HS-27A (cell line): ENCODE results near the gene BAIAP3.

Experiments used
- DNase-seq: peaks from one replicate; pipeline ENCODE4 v3.0.0-alpha.2; 2012; ENCODE audit warnings: low read depth, missing footprints

BAIAP3 gene

GRCh38 chr16:1371054-1371978, 37.9 kb downstream of the BAIAP3 start:
- no peak for DNase-seq

GRCh38 chr16:1372292-1372950, 39.0 kb downstream of the BAIAP3 start:
- no peak for DNase-seq

- no peak for DNase-seq
These were observed 41.2 kb downstream of the BAIAP3 start for GRCh38 chr16:1374418-1375297.

- no peak for DNase-seq
These were observed 41.8 kb downstream of the BAIAP3 start for GRCh38 chr16:1375298-1375640.

- DNase-seq, result no peak
These were observed 42.4 kb downstream of the BAIAP3 start for GRCh38 chr16:1375741-1376410.

GRCh38 chr16:1377406-1378010, 44.1 kb downstream of the BAIAP3 start:
- no peak for DNase-seq

GRCh38 chr16:1378087-1378803, 44.8 kb downstream of the BAIAP3 start:
- DNase-seq, result no peak

- DNase-seq, result no peak
These were observed 45.4 kb downstream of the BAIAP3 start for GRCh38 chr16:1378804-1379303.

GRCh38 chr16:1379304-1380076, 46.0 kb downstream of the BAIAP3 start:
- DNase-seq, result no peak

- no peak for DNase-seq
These were observed 46.8 kb downstream of the BAIAP3 start for GRCh38 chr16:1380195-1380594.

- DNase-seq, result no peak
These were observed 48.4 kb downstream of the BAIAP3 start for GRCh38 chr16:1381612-1382406.

GRCh38 chr16:1383556-1383955, 50.1 kb downstream of the BAIAP3 start:
- DNase-seq, result no peak

- DNase-seq, result no peak
These were observed 51.8 kb downstream of the BAIAP3 start for GRCh38 chr16:1385232-1385631.

GRCh38 chr16:1387331-1387730, 53.9 kb downstream of the BAIAP3 start:
- no peak for DNase-seq

- DNase-seq, result no peak
These were observed 56.3 kb downstream of the BAIAP3 start for GRCh38 chr16:1389762-1390161.

- no peak for DNase-seq
These were observed 56.9 kb downstream of the BAIAP3 start for GRCh38 chr16:1390239-1390779.

- DNase-seq, result no peak
These were observed 59.4 kb downstream of the BAIAP3 start for GRCh38 chr16:1392826-1393225.

GRCh38 chr16:1393613-1394176, 60.2 kb downstream of the BAIAP3 start:
- no peak for DNase-seq
